ENCODE results near the gene CHD9.

DNA sequence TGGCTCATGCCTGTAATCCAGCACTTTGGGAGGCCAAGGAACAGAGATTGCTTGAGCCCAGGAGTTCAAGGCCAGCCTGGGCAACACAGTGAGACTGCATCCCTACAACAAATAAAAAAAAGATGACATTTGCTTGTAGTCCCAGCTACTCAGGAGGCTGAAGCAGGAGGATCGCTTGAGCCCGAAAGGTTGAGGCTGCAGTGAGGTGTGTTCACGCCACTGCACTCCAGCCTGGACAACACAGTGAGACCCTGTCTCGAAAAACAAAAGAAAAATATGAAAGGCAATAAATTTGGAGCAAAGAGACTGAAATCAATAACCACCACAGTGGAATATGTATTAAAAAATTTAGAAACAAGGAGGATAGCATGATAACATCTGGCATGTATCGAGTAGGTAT is 235.7 kb downstream of the CHD9 start:
- TF ChIP-seq CTCF (conservative IDR thresholded peaks at IDR 0.05): no peak
- no peak for TF ChIP-seq ZFX (IDR thresholded peaks at IDR 0.05)

All from C4-2B (cell line).